NCI-H1105 treated with DMSO at 0.1 percent for 48 hours (cell line): Measurements from ENCODE around the gene ATXN1.
"Not testable (repeated sequence)": the region's sequence is repeated elsewhere in the genome, so short reads cannot be mapped to it uniquely, and the experiment has no call there.

Experiments used
- DNase-seq: peaks from one replicate; lab custom pipeline; 2025; lab: John Stamatoyannopoulos, UW

Gene ATXN1

DNA sequence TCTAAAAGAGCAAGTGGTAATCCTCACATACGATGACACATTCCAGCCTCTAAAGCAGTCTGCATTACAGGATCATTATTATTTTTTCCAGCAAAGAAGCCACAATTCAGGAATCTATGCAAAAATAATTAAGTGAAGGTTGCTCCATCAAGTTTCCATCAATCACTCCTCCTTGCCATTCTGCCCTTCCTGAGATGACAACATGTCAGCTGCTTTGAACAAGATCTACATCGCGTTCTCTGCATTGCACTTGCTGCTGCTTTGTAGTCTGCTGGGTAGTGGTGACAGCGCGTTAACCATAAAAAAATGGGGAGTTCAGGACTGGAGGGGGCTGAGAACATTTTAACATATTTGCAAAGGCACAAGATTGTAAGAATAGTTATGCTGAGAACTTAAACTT is 375.2 kb downstream of the ATXN1 start:
- DNase-seq = no peak

DNA sequence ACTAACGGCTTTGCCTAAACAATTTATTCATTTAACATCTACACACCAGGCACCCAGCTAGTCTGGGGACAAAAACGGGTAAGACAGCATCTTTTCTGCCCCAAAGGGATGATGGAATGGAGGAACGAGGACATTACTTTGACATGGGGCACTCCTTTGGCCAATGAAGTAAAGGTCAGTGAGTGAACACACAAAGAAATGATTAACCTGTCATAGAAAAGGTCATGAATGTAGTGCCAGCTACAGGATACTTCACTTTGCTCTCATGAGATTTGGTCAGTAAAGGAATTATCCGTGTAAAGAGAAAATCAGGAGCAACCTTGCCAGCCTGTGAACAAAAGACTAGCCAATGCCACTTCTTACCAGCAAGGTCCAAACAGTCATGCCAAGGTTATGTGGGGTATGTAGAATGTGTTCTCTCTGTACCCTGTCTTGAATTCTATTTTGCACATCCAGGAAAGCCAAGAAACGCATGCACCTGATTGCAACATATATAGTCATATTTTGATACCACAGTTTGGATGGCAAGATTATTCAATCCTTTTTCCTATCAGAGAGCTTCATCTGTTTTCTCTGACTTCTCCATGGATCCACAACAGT is 377.6 kb downstream of the ATXN1 start:
- no peak for DNase-seq

DNA sequence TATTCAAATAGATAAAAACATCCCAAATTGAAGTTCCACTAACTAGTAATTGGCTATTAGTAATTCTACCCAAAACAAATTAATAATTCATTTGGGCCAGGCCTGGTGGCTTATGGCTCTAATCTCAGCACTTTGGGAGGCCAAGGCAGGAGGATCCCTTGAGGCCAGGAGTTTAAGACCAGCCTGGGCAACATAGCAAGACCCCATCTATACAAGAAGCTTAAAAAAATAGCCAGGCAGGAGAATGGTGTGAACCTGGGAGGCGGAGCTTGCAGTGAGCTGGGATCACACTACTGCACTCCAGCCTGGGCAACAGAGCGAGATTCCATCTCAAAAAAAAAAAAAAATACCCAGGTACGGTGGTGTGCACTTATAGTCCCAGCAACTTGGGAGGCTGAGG is 379.3 kb downstream of the ATXN1 start:
- DNase-seq = not testable (repeated sequence)

DNA sequence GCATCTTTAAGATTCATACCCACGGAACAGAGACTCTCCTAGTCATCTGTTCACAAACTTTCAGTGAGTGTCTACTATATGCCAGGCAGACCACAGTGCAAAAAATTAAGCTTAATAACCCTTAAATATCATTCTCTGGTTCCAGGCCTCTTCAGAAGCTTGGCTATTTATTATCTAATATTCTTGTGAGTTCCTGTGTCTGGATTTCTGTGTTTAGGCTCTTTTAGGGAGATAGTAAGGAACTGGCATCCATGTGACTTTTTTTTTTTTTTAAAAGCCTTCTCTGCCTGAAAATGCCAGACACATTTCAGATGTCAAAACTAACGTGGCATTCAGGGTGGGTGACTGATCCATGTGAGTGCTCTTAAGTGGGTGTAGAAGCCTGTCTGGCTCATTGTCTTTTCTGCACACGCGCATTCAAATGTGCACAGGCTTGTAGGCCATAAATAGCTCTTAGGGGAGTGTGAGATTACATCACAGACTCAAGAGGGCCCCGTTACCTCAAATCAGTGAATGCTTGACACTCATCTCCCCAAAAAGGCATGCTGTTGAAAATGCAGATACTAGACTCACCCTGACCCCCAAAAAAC is 380.9 kb downstream of the ATXN1 start:
- peak; percentile 10 for DNase-seq

DNA sequence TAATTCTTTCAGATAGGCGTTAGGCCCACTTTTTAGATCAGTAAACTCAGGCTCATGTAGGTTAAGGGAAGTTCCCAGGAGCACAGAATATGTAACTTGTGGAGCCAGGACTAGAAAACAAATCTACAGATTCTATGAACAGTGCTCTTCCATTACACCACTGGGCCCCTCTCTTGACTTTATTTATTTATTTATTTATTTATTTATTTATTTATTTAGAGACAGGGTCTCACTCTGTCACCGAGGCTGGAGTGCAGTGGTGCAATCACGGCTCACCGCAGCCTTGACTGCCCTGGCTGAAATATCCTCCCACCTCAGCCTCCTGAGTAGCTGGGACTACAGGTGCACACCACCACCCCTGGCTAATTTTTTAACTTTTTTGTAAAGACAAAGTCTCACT is 382.9 kb downstream of the ATXN1 start:
- not testable (repeated sequence) for DNase-seq

DNA sequence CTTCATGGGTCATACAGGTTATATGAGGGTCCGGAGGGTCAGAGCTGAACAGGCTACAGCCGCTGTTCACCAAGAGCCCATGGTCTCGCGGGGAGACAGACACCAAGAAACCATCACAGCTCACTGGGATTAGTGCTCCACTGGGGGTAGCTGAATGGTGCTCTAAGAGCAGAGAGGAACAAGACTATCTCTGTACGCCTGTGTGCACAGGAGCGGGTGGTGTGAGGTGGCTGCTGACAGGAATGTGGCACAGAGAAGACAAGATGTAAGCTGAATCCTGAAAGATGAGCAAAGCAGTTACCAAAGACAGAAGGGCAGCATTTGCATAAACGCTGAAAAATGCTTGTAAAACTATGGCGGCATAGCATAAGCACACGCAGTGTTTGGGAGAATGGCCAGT is 383.8 kb downstream of the ATXN1 start:
- no peak for DNase-seq

DNA sequence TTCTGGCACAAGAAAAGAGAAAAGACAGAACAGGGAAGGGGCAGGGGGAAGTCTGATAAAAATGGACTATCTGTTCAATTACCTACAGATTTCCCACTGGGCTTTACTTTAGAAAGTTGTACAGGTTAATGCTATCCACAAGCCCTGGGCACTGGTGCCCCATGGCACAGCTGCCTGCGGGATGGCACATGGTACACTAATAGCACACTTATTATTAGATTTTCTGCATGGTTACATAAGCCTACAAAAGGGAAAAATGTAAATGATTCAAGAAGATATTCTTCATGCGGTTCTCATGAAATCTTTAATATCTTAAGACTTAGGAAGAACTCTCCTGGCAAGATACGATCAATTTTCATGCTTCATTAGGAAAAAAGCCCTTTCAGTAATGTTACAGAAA is 385.4 kb downstream of the ATXN1 start:
- no peak for DNase-seq

DNA sequence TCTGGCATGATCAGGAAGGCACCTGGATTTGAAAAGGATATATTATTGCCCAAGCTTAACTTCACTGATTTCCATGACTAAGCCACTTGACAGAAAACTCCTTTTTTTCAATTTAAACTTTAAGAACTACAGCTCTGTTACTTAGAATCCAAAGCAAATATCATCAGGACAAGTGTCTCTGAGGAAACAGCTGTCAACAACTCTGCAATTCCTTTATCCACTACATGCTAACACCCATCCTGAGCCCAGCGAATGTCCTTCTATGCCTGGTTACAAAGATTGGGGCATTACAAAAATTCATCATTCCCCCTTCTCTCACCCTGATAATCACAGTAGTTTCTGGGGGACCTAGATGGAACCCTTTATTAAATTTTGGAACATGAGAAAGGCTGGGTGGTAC is 386.1 kb downstream of the ATXN1 start:
- no peak for DNase-seq

DNA sequence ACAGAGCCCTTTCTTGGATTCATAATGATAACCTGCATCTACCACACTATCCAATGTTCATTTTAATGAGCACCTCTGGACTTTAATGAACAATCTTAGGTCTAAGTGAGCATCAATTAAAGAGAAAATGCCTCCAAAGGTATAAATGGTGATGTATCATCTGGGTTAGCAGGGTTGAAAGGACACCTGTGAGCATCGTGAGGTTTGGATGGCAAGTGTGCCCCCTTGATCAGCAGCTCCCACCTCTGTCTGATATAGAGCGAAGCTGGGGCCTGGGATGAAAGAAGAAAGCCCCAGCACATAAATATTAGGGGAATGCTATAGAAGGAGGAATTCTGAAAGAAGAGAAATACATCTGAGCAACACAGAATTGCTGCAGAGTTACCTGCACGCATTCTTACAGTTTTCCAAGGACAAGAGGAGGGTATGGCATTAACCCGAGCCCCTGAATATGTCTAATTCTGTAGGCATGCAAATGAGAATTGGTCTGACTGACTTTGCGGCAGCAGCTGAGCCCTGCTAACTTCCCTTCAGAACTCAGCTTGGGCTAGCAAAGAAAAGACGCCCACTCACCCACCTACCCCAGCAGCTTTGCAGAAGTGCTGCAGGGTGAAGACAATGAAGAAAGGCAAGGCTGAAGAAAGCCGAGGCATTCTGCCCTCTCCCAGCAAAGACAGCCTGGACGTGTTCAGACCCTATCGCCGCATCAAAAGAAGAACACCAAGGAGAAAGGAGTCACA is 386.6 kb downstream of the ATXN1 start:
- no peak for DNase-seq

DNA sequence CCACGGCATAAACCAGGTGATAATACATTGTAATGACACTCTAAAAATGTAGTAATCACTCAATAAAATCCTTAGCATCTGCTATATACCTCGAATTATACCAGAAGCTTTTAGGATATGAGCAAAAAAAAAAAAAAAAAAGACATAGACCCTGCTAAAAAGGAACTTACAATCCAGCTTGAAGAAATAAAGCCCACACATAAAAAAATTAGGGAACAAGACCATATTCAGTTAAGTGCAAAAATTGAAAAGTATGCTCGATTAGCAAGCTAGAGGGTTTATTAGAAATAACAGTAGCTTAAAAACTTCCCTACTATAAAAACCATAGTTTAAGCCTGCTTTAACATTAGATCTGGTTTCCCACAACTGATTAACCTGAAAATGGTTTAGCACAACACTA is 387.2 kb downstream of the ATXN1 start:
- no peak for DNase-seq

DNA sequence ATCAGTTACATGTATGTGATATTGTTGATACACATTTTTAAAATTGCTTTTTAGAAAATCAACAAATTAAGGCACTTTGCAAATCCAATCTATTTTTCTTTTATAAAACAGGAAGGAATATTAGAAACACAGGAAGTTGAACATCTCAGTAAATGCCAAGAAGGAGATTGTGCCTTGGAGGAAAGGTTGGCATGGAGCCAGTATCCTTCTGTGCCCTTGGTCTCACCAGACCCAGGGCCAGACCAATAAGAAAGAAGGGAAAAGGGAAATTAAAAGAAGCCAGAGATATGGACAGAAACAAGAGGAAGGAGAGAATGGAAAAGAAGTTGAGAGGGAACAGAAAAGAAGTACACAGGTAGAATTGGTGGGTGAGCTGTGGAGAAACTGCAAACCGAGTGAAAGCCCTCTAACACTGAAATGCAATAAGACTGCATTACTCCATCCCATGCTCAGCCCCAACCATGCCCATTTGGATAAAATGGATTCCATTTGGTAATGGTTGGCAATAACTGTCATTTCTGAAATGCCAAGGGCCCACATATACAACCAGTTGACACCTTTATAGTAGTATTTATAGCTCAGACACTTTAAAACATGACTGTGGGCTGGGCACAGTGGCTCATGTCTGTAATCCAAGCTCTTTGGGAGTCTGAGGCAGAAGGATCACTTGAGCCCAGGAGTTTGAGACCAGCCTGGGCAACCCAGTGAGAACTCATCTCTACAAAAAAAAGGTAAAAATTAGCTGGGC is 389.1 kb downstream of the ATXN1 start:
- no peak for DNase-seq

DNA sequence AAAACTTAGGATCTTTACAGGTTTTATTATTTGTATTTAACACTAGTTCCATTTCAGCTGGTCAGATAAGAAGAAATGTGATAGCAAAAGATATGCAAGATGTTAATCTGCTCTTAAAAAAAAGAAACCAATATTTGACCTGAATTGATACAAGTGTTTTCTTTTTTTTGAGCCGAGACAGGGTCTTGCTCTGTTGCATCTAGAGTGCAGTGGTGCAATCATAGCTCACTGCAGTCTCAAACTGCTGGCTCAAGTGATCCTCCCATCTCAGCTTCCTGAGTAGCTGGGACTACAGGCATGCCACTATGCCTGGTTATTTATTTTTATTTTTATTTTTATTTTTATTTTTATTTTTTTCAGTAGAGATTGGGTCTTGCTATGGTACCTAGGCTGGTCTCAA is 389.9 kb downstream of the ATXN1 start:
- DNase-seq = no peak

DNA sequence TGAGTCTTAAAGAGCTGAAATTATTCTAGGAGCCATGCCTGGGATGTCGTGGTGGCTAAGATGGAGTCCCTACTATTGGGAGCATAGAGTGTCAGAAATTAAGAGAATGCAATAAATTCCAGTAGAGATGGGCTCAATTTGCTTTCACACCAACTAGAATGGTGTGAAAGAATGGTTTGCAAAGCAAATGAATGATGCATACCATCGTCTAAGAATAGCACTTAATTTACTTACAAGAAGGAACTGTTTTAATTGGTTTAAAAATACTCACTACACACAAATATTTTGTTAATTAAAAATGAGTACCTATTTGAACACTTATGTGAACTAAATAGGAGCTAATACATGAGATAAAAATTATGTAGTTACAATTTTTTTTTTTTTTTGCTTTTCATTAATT is 390.3 kb downstream of the ATXN1 start:
- DNase-seq = no peak

DNA sequence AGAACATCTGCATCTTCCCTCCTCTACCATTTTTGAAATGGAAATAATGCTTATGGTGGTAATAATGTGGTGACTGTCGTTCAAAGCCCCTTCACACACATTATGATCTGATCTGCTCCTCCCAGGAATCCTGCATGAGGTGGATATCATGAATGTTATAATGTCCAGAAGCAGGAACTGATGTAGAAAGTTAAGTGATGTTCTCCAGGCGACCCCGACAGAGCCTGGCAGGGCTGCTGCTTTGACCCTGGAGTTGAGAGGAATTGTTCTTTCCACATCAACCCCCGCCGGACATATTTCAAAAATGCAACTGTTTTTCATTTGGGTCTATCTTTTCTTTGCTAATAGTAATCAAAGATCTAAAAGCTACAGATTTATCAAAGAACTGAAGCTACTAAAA is 391.3 kb downstream of the ATXN1 start:
- DNase-seq = no peak

DNA sequence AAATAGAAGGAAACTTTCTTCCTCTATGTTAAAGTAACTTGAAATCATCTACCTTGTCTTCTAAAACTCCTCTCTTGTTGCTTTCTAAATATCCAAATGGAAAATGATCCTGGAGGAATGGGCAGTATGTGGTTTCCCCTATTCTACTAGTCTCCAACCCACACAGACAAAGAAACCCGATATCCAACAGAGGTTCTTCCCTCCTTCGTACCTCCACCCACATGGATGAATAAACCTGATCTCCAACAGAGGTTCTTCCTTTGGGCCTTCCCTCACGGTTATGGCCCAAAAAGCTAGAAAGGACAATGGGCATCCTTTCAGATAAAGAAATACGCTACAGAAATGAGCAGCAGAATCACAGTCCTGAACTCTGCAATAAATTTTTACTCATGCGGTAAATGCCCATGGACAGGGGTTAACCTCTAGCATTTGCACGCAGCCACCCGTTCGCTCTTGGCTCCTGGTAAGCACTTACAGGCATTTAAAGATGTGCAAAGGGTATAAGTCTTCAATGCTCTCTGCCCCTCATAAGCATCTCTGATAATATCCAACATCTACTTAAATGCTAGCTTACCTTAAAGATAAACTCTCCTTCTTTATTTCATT is 392.0 kb downstream of the ATXN1 start:
- DNase-seq = no peak

DNA sequence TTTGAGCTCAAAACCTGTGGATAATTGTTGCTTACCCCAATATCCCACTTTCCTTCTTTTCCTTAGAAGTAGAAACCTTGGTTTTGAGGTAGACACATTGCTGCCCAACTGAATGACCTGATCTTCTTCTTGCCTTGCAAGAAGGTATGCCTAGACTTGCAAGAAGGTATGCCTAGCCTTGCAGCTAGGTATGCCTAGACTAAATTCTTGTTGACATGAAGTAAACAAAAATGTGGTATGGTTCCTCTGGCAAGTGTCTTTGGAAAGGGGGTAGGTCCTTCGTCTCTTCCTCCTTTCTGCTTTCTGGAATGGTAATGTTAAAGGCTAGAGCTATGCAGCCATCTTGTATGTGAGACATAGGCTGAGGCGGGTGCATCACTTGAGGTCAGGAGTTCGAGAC is 393.7 kb downstream of the ATXN1 start:
- no peak for DNase-seq

DNA sequence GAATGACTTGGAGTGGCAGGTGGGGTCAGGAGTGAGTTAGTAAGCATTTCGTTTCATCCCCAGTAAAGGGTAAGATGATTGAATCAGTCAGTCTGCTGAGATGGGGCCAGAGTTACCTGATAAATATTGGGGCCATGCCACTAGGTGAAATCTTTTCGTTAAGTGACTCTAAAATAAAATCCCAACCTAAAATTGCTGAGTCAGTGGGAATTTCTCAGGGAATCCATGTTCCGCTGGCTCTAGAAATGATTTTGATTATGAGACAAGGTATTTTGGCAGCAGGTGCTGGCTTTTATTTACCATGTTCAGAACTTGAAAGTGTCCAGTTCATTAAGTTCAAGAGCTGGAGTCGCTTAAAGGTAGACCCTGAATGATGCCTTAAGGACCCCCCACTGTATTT is 397.5 kb downstream of the ATXN1 start:
- no peak for DNase-seq

DNA sequence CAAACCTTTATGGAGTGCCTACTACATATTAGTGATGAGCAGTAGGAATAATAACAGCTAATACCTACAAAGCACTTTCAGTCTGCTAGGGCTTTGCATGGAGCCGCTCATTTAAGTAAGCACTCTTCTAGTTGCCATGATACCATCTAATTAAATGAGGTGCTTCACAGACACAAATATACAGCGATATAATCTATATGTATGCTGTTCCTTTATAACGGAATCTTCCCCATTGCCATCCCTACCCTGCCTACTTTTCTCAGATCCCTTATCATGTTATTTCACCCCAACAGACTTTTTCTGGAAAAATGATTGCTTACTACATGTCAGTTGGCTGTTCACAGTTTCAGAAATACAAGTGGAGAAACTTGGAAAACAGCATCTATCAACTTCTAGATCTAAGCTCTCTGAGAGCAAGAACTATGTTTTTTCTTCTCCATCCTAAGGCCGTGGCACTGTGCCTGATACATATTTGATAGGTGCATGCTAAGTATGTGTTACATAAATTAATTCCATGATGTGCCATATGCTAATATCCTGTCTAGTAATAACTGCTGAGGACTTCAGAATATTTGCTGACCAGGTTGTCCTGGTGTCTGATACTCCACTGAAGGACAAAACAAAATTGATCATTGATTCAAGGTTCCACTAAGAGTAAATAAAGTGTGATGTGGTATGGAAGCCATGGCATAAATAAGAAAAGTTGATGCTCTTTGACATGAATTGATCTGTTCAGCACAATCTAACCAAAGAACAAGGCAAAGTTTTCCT is 398.3 kb downstream of the ATXN1 start:
- DNase-seq = no peak

DNA sequence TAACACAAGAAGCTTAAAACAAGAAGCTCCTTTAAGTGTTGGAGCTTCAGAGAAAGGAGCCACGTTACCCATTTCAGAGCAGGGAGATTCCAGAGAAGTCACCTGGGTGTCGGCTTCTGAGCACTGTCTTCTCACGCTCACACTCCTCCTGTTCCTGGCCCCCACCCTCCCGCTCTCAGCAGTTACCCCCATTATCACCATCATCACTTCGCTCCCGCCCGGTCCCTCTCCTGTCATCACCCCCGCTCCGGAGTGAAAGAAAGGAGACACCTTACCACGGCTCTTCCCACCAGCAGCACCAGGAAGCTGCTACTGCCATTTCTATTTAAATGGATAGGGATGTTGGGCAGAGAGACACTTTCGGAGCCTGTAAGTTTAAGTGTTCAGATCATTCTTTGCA is 399.0 kb downstream of the ATXN1 start:
- no peak for DNase-seq

DNA sequence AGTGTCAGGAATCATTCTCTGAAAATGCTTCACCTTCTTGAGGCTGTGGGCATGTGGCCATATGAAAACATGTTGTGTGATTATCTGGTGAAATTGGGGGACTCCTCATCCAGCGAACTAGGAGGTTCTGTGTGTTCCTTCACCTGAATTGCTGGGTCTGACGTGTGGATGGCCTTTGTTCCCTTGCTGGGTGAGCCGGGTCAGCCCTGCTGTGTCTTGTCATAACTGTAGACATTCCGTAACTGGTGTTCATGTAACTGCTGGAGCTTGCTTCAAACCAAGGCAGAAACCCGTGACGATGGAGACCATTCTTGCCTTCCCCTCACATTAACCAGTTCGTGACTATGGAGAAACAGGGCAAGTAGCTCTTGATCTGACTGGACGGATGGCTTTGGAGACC is 399.4 kb downstream of the ATXN1 start:
- no peak for DNase-seq

DNA sequence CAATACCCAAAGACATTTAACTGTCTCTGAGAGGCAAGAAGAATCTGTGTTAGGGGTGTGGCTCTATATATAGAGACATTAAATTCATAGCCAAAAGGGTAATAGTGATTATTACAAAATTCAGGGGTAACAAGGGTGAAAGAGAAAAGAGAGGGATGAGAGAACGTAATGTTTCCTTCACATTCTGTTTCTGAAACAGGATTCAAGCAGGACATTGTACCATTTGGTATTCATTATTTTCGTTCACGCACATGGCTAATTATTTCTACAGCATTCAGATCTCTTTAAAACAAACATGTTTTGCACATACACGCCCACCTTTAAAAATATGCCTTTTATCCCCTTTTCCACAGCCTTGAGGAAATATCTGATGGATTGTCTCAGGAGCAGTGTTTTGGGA is 400.1 kb downstream of the ATXN1 start:
- DNase-seq = no peak

DNA sequence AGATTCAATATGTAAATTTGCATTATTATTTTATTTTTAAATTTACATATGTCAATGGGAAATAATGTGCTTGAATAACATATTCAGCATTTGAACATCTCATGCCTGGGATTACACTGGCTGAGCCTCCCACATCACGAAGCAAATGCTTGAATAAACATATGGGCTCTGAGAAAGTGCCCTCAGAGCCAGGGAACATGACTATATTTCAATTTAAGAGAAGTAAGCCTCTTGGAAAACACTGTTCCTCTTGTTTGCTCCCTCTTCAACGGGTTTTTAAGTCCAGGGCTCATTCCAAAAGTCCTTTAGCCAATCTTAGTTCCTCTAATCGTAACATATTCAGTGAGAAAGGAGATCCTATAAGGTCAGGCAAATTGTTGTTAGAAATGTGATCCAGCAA is 400.9 kb downstream of the ATXN1 start:
- no peak for DNase-seq
